Stimulated activated CD4-positive, alpha-beta T cell treated with anti-CD3 and anti-CD28 coated beads, Interleukin-2, amount 100 ng/mL, for 48 hours (primary cell): ENCODE data around the gene LMBR1.

ENCODE experiments used
- DNase-seq, 2 donors: peaks; one replicate each; pipeline ENCODE4 v3.0.0-alpha.2; 2020

The LMBR1 gene

GRCh38 chr7:156680281-156680680 lies 212.7 kb downstream of the LMBR1 start:
- no peak for DNase-seq

GRCh38 chr7:156677374-156678054 lies 215.5 kb downstream of the LMBR1 start:
- no peak for DNase-seq

DNA sequence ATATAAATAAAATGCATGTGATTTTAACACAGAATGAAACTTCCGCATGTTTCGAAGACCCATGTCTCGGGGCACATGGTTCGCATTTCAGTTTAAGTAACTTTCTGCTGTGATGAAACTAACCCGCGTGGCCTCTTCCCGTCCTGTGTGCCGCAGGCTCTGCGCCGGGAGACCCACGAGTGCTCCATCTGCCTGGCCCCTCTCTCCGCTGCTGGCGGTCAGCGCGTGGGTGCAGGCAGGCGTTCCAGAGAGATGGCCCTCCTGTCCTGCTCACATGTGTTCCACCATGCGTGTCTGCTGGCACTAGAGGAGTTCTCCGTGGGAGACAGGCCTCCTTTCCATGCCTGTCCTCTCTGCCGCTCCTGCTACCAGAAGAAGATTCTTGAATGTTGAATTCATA lies 216.7 kb downstream of the LMBR1 start:
- DNase-seq: no peak

DNA sequence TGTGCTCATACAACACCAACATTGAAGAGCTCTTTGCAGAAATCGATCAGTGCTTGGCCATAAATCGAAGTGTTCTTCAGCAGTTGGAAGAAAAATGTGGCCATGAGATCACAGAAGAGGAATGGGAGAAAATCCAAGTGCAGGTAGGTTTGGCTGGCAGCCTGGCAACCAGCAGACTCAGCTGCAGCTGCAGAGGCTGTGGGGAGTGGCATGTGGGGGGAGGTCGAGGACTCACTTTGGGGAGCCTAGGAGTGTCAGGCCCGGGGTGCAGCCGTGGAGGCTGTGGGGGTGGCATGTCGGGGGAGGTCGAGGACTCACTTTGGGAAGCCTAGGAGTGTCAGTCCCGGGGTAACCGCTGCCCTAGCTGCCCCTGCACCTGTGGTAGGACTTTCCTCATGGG lies 217.3 kb downstream of the LMBR1 start:
- no peak for DNase-seq

GRCh38 chr7:156673902-156674301 lies 219.1 kb downstream of the LMBR1 start:
- no peak for DNase-seq

DNA sequence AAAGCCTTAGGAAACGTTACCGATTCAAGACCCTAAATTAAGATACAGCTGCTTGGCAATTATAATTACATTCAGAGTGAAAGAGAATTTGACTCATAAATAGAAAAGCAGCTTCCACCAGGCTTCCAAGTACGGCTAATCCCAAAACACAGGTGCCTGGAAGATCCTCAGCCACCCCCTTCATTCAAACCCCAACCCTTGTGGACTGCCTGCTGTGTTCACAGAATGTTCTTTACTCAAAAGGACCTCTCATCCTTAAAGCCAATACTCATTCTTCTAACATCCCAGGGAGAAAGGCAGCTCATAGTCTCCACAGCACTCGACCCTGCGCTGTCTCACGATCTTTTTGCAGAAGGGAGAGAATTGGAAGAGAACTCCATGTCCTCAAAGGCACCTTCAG lies 219.5 kb downstream of the LMBR1 start:
- no peak for DNase-seq

DNA sequence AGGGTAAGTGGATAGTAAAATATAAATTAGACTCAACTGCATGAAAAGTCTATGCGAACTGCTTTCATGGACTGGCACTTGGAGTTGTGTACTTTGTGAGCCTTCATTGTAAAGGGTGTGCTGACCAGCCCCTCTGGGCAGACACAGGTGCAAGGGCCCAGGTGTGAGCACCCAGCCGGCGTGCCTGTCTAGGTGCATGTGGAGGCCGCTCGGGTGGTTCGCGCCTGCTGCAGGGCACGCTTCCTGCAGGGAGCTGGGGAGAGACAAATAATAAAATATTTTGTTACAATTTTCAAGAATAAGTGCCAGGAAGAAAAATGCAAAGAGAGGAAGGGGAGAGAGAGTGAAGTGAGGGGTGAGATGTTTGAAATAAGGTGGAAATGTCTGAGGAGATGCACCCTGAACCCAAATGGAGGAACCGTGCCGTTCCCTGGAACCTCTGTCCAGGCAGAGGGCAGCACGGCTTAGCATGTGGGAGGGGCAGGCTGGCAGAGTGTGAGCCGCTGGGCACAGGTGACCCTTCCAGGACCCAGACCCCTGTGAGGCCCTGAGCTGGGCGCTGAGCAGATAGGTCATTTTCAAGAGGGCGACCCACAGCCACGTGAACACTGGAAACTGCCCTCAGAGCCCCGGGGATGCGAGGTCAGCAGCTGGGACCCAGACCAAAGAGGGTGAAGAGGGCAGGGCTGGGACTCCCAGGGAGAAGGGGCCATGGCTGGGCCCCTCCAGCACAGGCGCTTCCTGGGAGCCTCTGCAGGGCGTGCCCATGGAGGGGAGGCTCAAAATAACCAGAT lies 223.8 kb downstream of the LMBR1 start:
- no peak for DNase-seq

DNA sequence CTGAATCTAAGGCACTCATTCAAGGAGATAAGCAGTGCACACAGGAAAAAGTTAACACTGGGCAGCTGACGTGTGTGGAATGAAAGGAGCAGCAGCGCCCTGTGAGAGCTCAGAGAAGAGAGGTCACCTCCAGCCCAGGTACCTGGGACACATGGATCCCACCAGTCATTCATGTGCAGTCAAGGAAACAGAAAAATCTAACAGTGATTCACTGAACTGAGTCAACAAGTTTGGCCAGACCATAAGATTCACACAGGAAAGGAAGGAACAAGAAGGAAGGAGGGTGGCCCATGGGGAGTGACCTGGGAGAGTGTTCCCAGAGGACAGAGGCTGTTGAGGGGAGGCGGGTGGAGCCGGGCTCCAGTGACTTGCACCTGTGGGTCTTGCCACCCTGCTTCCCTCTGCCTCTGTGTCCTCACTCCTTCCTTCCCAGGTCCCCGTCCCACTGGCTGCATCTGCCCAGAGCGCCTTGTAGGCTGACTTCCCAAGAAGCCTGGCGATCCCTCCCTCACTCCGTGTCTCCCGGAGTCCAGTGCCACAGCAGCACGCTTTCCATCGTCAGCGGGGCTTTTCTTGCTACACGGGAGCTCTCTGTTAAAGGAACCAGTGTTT lies 224.7 kb downstream of the LMBR1 start:
- no peak for DNase-seq

GRCh38 chr7:156667110-156667426 lies 225.9 kb downstream of the LMBR1 start:
- no peak for DNase-seq

- DNase-seq: no peak
These were observed 226.4 kb downstream of the LMBR1 start for GRCh38 chr7:156666368-156667109.

GRCh38 chr7:156665101-156665500 lies 227.9 kb downstream of the LMBR1 start:
- no peak for DNase-seq

GRCh38 chr7:156662277-156662676 lies 230.7 kb downstream of the LMBR1 start:
- DNase-seq: no peak

- DNase-seq: no peak
These were observed 231.3 kb downstream of the LMBR1 start for GRCh38 chr7:156661637-156662036.

GRCh38 chr7:156659961-156660360 lies 233.0 kb downstream of the LMBR1 start:
- DNase-seq: no peak

DNA sequence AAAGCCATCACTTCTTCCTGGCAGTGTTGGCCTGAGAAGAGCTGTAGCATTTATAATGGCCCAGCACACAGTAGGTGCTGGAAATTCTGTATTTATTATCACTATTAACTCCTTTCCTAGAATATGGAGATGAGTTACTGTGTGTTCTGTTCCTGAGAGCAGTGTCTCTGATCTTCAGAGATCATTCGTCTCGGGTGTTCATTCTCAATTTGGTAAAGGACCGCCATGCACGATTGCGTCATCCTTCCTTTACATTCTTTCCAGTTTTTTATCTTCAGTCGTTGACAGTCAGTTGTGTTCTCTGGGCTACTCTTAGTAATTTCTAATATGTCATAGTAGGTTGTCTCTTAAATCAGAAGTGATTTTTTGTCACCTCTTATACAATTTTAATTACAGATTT lies 233.8 kb downstream of the LMBR1 start:
- no peak for DNase-seq

GRCh38 chr7:156657681-156658080 lies 235.3 kb downstream of the LMBR1 start:
- DNase-seq: no peak

GRCh38 chr7:156656598-156656997 lies 236.4 kb downstream of the LMBR1 start:
- DNase-seq: no peak

DNA sequence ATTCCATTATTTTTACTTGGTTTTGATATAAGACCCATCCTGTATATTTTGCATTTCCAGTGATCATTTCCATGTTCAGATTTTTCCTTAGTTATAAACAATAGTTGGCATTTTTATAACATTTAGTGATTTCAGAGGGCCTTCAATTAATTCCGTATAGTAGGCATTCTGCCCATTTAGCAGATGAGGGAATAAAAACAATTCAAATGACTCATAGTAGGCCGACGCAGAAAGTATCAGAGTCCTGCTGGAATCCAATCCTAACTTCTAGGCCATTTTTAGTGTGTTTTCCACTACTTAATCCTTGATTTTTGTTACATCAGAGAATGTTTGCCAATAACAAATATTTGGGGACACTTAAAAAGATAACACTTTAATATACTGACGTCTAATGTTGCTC lies 237.0 kb downstream of the LMBR1 start:
- DNase-seq: no peak

DNA sequence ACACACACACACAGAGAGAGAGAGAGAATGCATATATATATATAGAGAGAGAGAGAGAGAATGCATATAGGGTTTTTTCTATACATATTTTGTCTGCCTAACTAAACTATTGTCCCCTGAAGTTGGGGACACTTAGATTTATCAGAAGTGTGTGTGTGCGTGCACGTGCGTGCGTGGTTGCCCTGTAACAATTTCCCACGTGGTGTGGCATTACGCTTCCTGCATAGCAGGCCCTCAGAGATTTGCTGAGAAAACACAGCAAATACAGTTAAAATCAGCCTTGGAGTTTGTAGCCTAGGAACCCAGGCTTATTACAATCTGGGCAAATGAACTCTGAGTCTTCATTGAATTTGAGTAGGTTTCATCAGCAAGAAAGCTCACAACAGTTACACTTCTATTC lies 237.7 kb downstream of the LMBR1 start:
- no peak for DNase-seq

- DNase-seq: no peak
These were observed 238.3 kb downstream of the LMBR1 start for GRCh38 chr7:156654511-156655234.

GRCh38 chr7:156652886-156653568 lies 240.0 kb downstream of the LMBR1 start:
- no peak for DNase-seq

GRCh38 chr7:156651474-156651873 lies 241.5 kb downstream of the LMBR1 start:
- no peak for DNase-seq
